ENCODE data around the gene FCAMR.

The FCAMR gene

GRCh38 chr1:207006914-207007313, 36.7 kb upstream of the FCAMR start:
- TF ChIP-seq CTCF (conservative IDR thresholded peaks at IDR 0.05; ENCODE audit: low read depth, low read length) = no peak
- no peak overlapping the region for H3K4me3 ChIP-seq (ENCODE audit: low read length)
- no peak for DNase-seq (ENCODE audit: low read depth)

GRCh38 chr1:207006083-207006482, 35.8 kb upstream of the FCAMR start:
- no peak for TF ChIP-seq CTCF (conservative IDR thresholded peaks at IDR 0.05; ENCODE audit: low read depth, low read length)
- H3K4me3 ChIP-seq (ENCODE audit: low read length) = no peak overlapping the region
- DNase-seq (ENCODE audit: low read depth) = no peak

GRCh38 chr1:207004931-207005830, 34.9 kb upstream of the FCAMR start:
- no peak overlapping the region for H3K4me3 ChIP-seq (ENCODE audit: low read length)
- peak; percentile 81 for TF ChIP-seq CTCF (conservative IDR thresholded peaks at IDR 0.05; ENCODE audit: low read depth, low read length)
- no peak for DNase-seq (ENCODE audit: low read depth)

GRCh38 chr1:207003210-207003609, 33.0 kb upstream of the FCAMR start:
- no peak for TF ChIP-seq CTCF (conservative IDR thresholded peaks at IDR 0.05; ENCODE audit: low read depth, low read length)
- no peak for DNase-seq (ENCODE audit: low read depth)
- H3K4me3 ChIP-seq (ENCODE audit: low read length) = no peak overlapping the region

GRCh38 chr1:207002724-207003146, 32.5 kb upstream of the FCAMR start:
- TF ChIP-seq CTCF (conservative IDR thresholded peaks at IDR 0.05; ENCODE audit: low read depth, low read length) = no peak
- DNase-seq (ENCODE audit: low read depth) = no peak
- no peak overlapping the region for H3K4me3 ChIP-seq (ENCODE audit: low read length)

- no peak for TF ChIP-seq CTCF (conservative IDR thresholded peaks at IDR 0.05; ENCODE audit: low read depth, low read length)
- DNase-seq (ENCODE audit: low read depth) = no peak
- H3K4me3 ChIP-seq (ENCODE audit: low read length) = no peak overlapping the region
Observed at GRCh38 chr1:207001492-207002245, 31.4 kb upstream of the FCAMR start.
